Neural cell (in vitro differentiated cells): ENCODE results near the gene PADI4. TPM values are rescaled to one million over a fixed set of nuclear protein-coding genes. Genes with fewer than 3 reads are reported as not detected.

Experiments used
- H2AFZ ChIP-seq: fragments of 200-600, 300-800 bp; sonication (generic), shearing (Covaris generic); 2 replicates; pipeline ENCODE4 v1.6.0; 2014; ENCODE audit warnings: low read depth, mild to moderate bottlenecking, antibody characterized with exemption, low read length, moderate library complexity
- H3F3A ChIP-seq: fragments of 200-600 bp; shearing (Covaris generic); 2 replicates; pipeline ENCODE4 v1.6.1; 2016; ENCODE audit warnings: mild to moderate bottlenecking, moderate library complexity, mixed read lengths, antibody characterized with exemption, low read length; ENCODE audit not compliant: insufficient read depth, poor library complexity, severe bottlenecking
- H3K27ac ChIP-seq: fragments of 200-600, 300-800 bp; sonication (generic), shearing (Covaris generic); 2 replicates; pipeline ENCODE4 v1.5.1; 2014; ENCODE audit warnings: mild to moderate bottlenecking, low read length, moderate library complexity
- H3K27me3 ChIP-seq: fragments of 300-800, 200-600 bp; sonication (generic), shearing (Covaris generic); 2 replicates; pipeline ENCODE4 v1.6.0; 2014; ENCODE audit warnings: mild to moderate bottlenecking, low read depth, low read length, moderate library complexity; ENCODE audit not compliant: insufficient read depth
- H3K36me3 ChIP-seq: fragments of 300-800, 200-600 bp; sonication (generic), shearing (Covaris generic); 2 replicates; pipeline ENCODE4 v1.5.1; 2014; ENCODE audit warnings: mild to moderate bottlenecking, antibody characterized with exemption, low read length, moderate library complexity; ENCODE audit not compliant: insufficient read depth
- H3K4me2 ChIP-seq: fragments of 300-800, 200-600 bp; sonication (generic), shearing (Covaris generic); 2 replicates; pipeline ENCODE4 v1.6.0; 2014; ENCODE audit warnings: mild to moderate bottlenecking, low read length
- H3K4me3 ChIP-seq: fragments of 300-800, 200-600 bp; sonication (generic), shearing (Covaris generic); 2 replicates; pipeline ENCODE4 v1.5.1; 2014; ENCODE audit warnings: mild to moderate bottlenecking, low read length, moderate library complexity
- H3K79me2 ChIP-seq: fragments of 200-600 bp; shearing (Covaris generic); replicated peaks from 2 replicates; pipeline ENCODE4 v1.6.0; 2014; ENCODE audit warnings: mild to moderate bottlenecking, low read length, moderate library complexity; ENCODE audit not compliant: insufficient read depth
- H3K9ac ChIP-seq: fragments of 300-800, 200-600 bp; sonication (generic), shearing (Covaris generic); 2 replicates; pipeline ENCODE4 v1.6.1; 2016; ENCODE audit warnings: mild to moderate bottlenecking, low read length, mixed read lengths
- H3K9me2 ChIP-seq: fragments of 200-600 bp; shearing (Covaris generic); 2 replicates; pipeline ENCODE4 v1.6.1; 2016; ENCODE audit warnings: mild to moderate bottlenecking, low read length, mixed read lengths; ENCODE audit not compliant: insufficient read depth
- H3K9me3 ChIP-seq: fragments of 200-600, 300-800 bp; sonication (generic), shearing (Covaris generic); 2 replicates; pipeline ENCODE4 v1.6.1; 2016; ENCODE audit warnings: mild to moderate bottlenecking, mixed run types, low read length, moderate library complexity, mixed read lengths
- H4K20me1 ChIP-seq: fragments of 200-600 bp; shearing (Covaris generic); 2 replicates; pipeline ENCODE4 v1.6.1; 2016; ENCODE audit warnings: mild to moderate bottlenecking, mixed run types; ENCODE audit not compliant: insufficient read depth
- CTCF ChIP-seq: fragments of 450-650 bp; IDR thresholded peaks from 2 replicates; pipeline ENCODE4 v1.5.1; 2014; ENCODE audit warnings: antibody characterized with exemption, mild to moderate bottlenecking, moderate library complexity; ENCODE audit not compliant: poor library complexity, severe bottlenecking
- EP300 ChIP-seq: fragments of 450-650 bp; conservative IDR thresholded peaks from 2 replicates; pipeline ENCODE4 v1.6.1; 2014; ENCODE audit warnings: antibody characterized with exemption, mild to moderate bottlenecking, moderate library complexity; ENCODE audit not compliant: poor library complexity, severe bottlenecking
- EZH2 ChIP-seq: fragments of 200-600, 300-800 bp; shearing (Covaris generic), sonication (generic); IDR thresholded peaks from 2 replicates; pipeline ENCODE4 v1.6.1; 2014; ENCODE audit warnings: antibody characterized with exemption, low read length, borderline replicate concordance, mild to moderate bottlenecking; ENCODE audit not compliant: insufficient read depth, poor library complexity, severe bottlenecking
- MXI1 ChIP-seq: fragments of 450-650 bp; conservative IDR thresholded peaks from 2 replicates; pipeline ENCODE4 v1.6.1; 2014; ENCODE audit warnings: antibody characterized with exemption, mild to moderate bottlenecking; ENCODE audit not compliant: poor library complexity, severe bottlenecking
- POLR2AphosphoS5 ChIP-seq: IDR thresholded peaks from 2 replicates; pipeline ENCODE4 v1.6.1; 2012
- RAD21 ChIP-seq: fragments of 450-650 bp; conservative IDR thresholded peaks from 2 replicates; pipeline ENCODE4 v1.6.1; 2014; ENCODE audit warnings: antibody characterized with exemption, mild to moderate bottlenecking, moderate library complexity
- REST ChIP-seq: IDR thresholded peaks from 2 replicates; pipeline ENCODE4 v1.6.1; 2012; ENCODE audit warnings: borderline replicate concordance
- SMC3 ChIP-seq: fragments of 450-650 bp; conservative IDR thresholded peaks from 2 replicates; pipeline ENCODE4 v1.6.1; 2014; ENCODE audit warnings: antibody characterized with exemption, mild to moderate bottlenecking, moderate library complexity; ENCODE audit not compliant: poor library complexity
- TAF1 ChIP-seq: IDR thresholded peaks from 2 replicates; pipeline ENCODE4 v1.6.1; 2012; ENCODE audit warnings: low read depth
- polyA plus RNA-seq: library from polyadenylated mRNA; depleted of rRNA; stranded (reverse); fragments of >200 nt; gene quantifications from 2 replicates; pipeline ENCODE4 v1.2.3, GENCODE V29; 2014

PADI4 gene
- polyA plus RNA-seq, 1 donor from 2014 or later = not detected

GRCh38 chr1:17392199-17392740 lies 84.3 kb downstream of the PADI4 start:
- Histone ChIP-seq H3K9me2 (no peaks in the 10 kb centered on the region), H3F3A (no peaks in the 10 kb centered on the region), H3K27ac (no peak overlapping the region), H3K4me2 (no peak overlapping the region), H3K4me3 (no peak overlapping the region), H4K20me1 (no peaks in the 10 kb centered on the region), H3K9ac (no peak overlapping the region), H3K79me2 (no peaks in the 10 kb centered on the region), H2AFZ (no peak overlapping the region), H3K27me3 (no peaks in the 10 kb centered on the region), H3K9me3 (no peaks in the 10 kb centered on the region), H3K36me3 (no peaks in the 10 kb centered on the region)
- TF ChIP-seq SMC3 = no peak
- TF ChIP-seq EZH2 = no peak
- no peak for TF ChIP-seq TAF1

- Histone ChIP-seq H3K9me3 (no peaks in the 10 kb centered on the region), H3K4me2 (no peak overlapping the region), H2AFZ (no peak overlapping the region), H3K27ac (no peak overlapping the region), H3F3A (no peaks in the 10 kb centered on the region), H3K4me3 (no peak overlapping the region), H3K79me2 (no peaks in the 10 kb centered on the region), H3K27me3 (no peaks in the 10 kb centered on the region), H3K9ac (no peak overlapping the region), H3K36me3 (no peaks in the 10 kb centered on the region), H3K9me2 (no peaks in the 10 kb centered on the region), H4K20me1 (no peaks in the 10 kb centered on the region)
- no peak for TF ChIP-seq MXI1
- no peak for TF ChIP-seq RAD21
- no peak for TF ChIP-seq CTCF
- no peak for TF ChIP-seq REST
- TF ChIP-seq TAF1 = no peak
- TF ChIP-seq EP300 = no peak
- TF ChIP-seq SMC3 = no peak
- TF ChIP-seq EZH2 = no peak
- TF ChIP-seq POLR2AphosphoS5 = no peak
Measured at GRCh38 chr1:17393230-17393629, 85.2 kb downstream of the PADI4 start.
